KMS-11 (cell line): ENCODE measurements around the gene SORCS2.

ENCODE experiments used
- H2AFZ ChIP-seq: fragments of 200-600 bp; sonication (generic); 2 replicates; pipeline ENCODE4 v1.6.1; 2016; ENCODE audit warnings: antibody characterized with exemption, mixed run types, low read depth
- H3K27ac ChIP-seq: fragments of 200-600 bp; sonication (generic); 2 replicates; pipeline ENCODE4 v1.6.1; 2016; ENCODE audit warnings: mild to moderate bottlenecking, mixed run types
- H3K27me3 ChIP-seq: fragments of 200-600 bp; sonication (generic); 2 replicates; pipeline ENCODE4 v1.6.1; 2017; ENCODE audit warnings: mild to moderate bottlenecking, low read depth, mixed run types, moderate library complexity; ENCODE audit not compliant: insufficient read depth
- H3K36me3 ChIP-seq: fragments of 200-600 bp; sonication (generic); 2 replicates; pipeline ENCODE4 v1.6.1; 2017; ENCODE audit warnings: mild to moderate bottlenecking, mixed run types; ENCODE audit not compliant: insufficient read depth
- H3K4me1 ChIP-seq: fragments of 200-600 bp; sonication (generic); 2 replicates; pipeline ENCODE4 v1.6.1; 2016; ENCODE audit warnings: mild to moderate bottlenecking, low read depth, mixed run types; ENCODE audit not compliant: poor library complexity, severe bottlenecking
- H3K4me2 ChIP-seq: fragments of 200-600 bp; sonication (generic); 2 replicates; pipeline ENCODE4 v1.7.0; 2016; ENCODE audit warnings: mild to moderate bottlenecking, mixed run types
- H3K4me3 ChIP-seq: fragments of 200-600 bp; sonication (generic); IDR thresholded peaks from 2 replicates; pipeline ENCODE4 v1.6.1; 2017; ENCODE audit warnings: low read depth, low read length, mixed read lengths; ENCODE audit not compliant: insufficient read depth
- H3K79me2 ChIP-seq: fragments of 200-600 bp; sonication (generic); 2 replicates; pipeline ENCODE4 v1.6.1; 2016; ENCODE audit warnings: low read depth, mixed run types; ENCODE audit not compliant: insufficient read depth
- H3K9ac ChIP-seq: fragments of 200-600 bp; sonication (generic); 2 replicates; pipeline ENCODE4 v1.6.1; 2016; ENCODE audit warnings: mild to moderate bottlenecking, mixed run types
- H4K20me1 ChIP-seq: fragments of 200-600 bp; sonication (generic); 2 replicates; pipeline ENCODE4 v1.6.1; 2016; ENCODE audit warnings: mild to moderate bottlenecking, mixed run types; ENCODE audit not compliant: insufficient read depth
- CTCF ChIP-seq: fragments of 200-600 bp; sonication (generic); conservative IDR thresholded peaks from 2 replicates; pipeline ENCODE4 v1.6.1; 2017; ENCODE audit warnings: low read depth, mild to moderate bottlenecking, antibody characterized with exemption, low read length, moderate library complexity, mixed read lengths

Gene SORCS2

GRCh38 chr4:7264694-7265093 lies 72.4 kb downstream of the SORCS2 start:
- H3K9ac ChIP-seq, result no peak overlapping the region
- H3K4me1 ChIP-seq, result no peaks in the 10 kb centered on the region
- no peak overlapping the region for H3K4me2 ChIP-seq
- peaks cover 22% of the 10 kb centered on the region; the same call in 1 of the 2 replicates for H3K27me3 ChIP-seq
- TF ChIP-seq CTCF, result no peak
- no peak overlapping the region for H2AFZ ChIP-seq
- H3K36me3 ChIP-seq, result no peaks in the 10 kb centered on the region
- no peak overlapping the region for H3K4me3 ChIP-seq
- no peak overlapping the region for H3K27ac ChIP-seq
- H3K79me2 ChIP-seq, result no peaks in the 10 kb centered on the region
- no peaks in the 10 kb centered on the region for H4K20me1 ChIP-seq

GRCh38 chr4:7266525-7267292 lies 74.4 kb downstream of the SORCS2 start:
- no peak overlapping the region for H3K4me3 ChIP-seq
- H2AFZ ChIP-seq, result no peak overlapping the region
- no peak overlapping the region for H3K27ac ChIP-seq
- H3K4me1 ChIP-seq, result no peaks in the 10 kb centered on the region
- H3K9ac ChIP-seq, result no peak overlapping the region
- H3K79me2 ChIP-seq, result no peaks in the 10 kb centered on the region
- no peaks in the 10 kb centered on the region for H4K20me1 ChIP-seq
- peaks cover 26% of the 10 kb centered on the region; the same call in 1 of the 2 replicates for H3K27me3 ChIP-seq
- no peak for TF ChIP-seq CTCF
- H3K4me2 ChIP-seq, result no peak overlapping the region
- no peaks in the 10 kb centered on the region for H3K36me3 ChIP-seq

DNA sequence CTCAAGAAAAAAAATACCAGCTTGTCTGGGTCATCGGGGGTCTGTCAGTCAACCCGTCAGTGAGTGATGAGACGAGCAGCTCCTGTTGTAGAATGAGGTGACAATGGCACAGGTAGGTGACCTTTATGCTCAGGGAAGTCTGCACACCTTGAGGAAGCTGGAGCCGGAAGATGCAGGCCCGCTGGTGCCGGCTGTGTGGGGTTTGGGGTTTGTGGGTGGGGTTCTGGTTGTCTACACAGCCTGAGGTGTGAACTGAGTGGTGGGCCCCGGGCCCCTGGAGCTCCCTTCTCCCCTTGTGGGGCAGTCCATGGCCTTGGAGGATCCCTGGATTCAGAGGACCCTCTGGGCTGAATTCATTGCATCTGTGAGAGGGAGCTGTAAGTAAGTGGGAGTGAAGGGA lies 75.5 kb downstream of the SORCS2 start:
- no peak overlapping the region for H3K4me3 ChIP-seq
- H3K4me1 ChIP-seq, result no peaks in the 10 kb centered on the region
- H3K79me2 ChIP-seq, result no peaks in the 10 kb centered on the region
- no peaks in the 10 kb centered on the region for H3K36me3 ChIP-seq
- H3K27me3 ChIP-seq, result peaks cover 27% of the 10 kb centered on the region; the same call in 1 of the 2 replicates
- H4K20me1 ChIP-seq, result no peaks in the 10 kb centered on the region
- no peak overlapping the region for H3K4me2 ChIP-seq
- no peak overlapping the region for H2AFZ ChIP-seq
- no peak for TF ChIP-seq CTCF
- no peak overlapping the region for H3K9ac ChIP-seq
- no peak overlapping the region for H3K27ac ChIP-seq

- Histone ChIP-seq H4K20me1 (no peaks in the 10 kb centered on the region), H3K79me2 (no peaks in the 10 kb centered on the region), H3K4me3 (no peak overlapping the region), H3K4me1 (no peaks in the 10 kb centered on the region), H3K27ac (no peak overlapping the region), H3K36me3 (no peaks in the 10 kb centered on the region), H3K27me3 (peaks cover 27% of the 10 kb centered on the region; the same call in 1 of the 2 replicates), H3K9ac (no peak overlapping the region), H3K4me2 (no peak overlapping the region), H2AFZ (no peak overlapping the region)
- TF ChIP-seq CTCF, result no peak
Observed at GRCh38 chr4:7268941-7269340, 76.6 kb downstream of the SORCS2 start.
